ENCODE data around the gene MAPK12.
A peak's percentile ranks its signal among the peaks of the same experiment; 100 is the strongest.

MAPK12 gene

DNA sequence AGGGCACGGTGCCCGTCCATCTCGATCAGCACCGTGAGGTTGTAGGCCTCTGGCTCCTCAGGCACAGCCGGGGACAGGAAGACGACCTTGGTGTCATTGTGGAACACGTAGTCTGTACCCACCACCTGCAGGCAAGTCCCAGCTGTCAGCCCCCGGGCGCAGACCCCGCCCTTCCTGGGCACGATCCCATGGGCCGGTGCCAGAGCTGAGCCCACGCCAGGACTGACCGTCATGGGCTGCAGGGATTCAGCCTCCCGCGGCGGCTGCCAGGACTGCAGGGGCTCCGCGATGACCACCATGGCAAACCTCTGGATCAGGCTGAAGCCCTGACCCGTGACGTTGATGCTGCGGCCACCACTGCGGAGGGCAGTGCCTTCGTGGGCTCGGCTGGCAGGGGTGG is 20.5 kb upstream of the MAPK12 start:
- Histone ChIP-seq H3K27me3 (ENCODE audit: insufficient read depth, poor library complexity, severe bottlenecking) (no peaks in the 10 kb centered on the region), H3K27ac (ENCODE audit: poor library complexity, severe bottlenecking) (peak overlapping the region; percentile 88), H3K36me3 (ENCODE audit: low read depth) (peaks cover 67% of the 10 kb centered on the region), H3K4me1 (ENCODE audit: insufficient read depth, poor library complexity, severe bottlenecking) (peaks cover 11% of the 10 kb centered on the region), H3K4me3 (ENCODE audit: severe bottlenecking) (no peak overlapping the region), H3K9me3 (ENCODE audit: severe bottlenecking) (no peaks in the 10 kb centered on the region)
- DNase-seq (ENCODE audit: low spot score), result no peak
- 0 out of 3 replicates have a peak, but pooled peaks have one; percentile 6 for ATAC-seq (ENCODE audit: low read depth)
- peak; percentile 7 for TF ChIP-seq CTCF (IDR thresholded peaks at IDR 0.05; ENCODE audit: poor library complexity, severe bottlenecking)

DNA sequence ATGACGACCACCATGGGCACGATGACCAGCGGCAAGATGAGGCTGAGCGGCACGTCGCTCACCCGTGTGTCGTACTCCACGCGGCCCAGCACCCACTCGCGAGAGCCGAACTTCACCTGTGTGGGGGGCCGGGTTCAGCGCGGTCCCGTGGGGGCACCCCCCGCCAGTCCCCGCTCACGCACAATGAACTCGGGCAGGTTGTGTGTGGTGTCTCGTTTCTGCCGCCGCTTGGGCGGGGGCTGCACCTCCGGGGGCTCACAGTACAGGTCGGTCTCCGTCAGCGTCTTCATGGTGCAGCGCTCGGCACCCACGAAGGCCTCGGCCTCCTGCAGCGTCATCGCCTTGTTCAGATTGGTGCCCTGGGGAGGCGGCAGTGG is 19.9 kb upstream of the MAPK12 start:
- Histone ChIP-seq H3K27me3 (ENCODE audit: insufficient read depth, poor library complexity, severe bottlenecking) (no peaks in the 10 kb centered on the region), H3K36me3 (ENCODE audit: low read depth) (peaks cover 68% of the 10 kb centered on the region)

GRCh38 chr22:50280708-50281383 is 19.4 kb upstream of the MAPK12 start:
- Histone ChIP-seq H3K9me3 (ENCODE audit: severe bottlenecking) (no peaks in the 10 kb centered on the region), H3K36me3 (ENCODE audit: low read depth) (peaks cover 68% of the 10 kb centered on the region), H3K27me3 (ENCODE audit: insufficient read depth, poor library complexity, severe bottlenecking) (no peaks in the 10 kb centered on the region), H3K27ac (ENCODE audit: poor library complexity, severe bottlenecking) (peak overlapping the region; percentile 88), H3K4me1 (ENCODE audit: insufficient read depth, poor library complexity, severe bottlenecking) (peaks cover 11% of the 10 kb centered on the region), H3K4me3 (ENCODE audit: severe bottlenecking) (no peak overlapping the region)
- no peak for DNase-seq (ENCODE audit: low spot score)
- no peak for ATAC-seq (ENCODE audit: low read depth)
- no peak for TF ChIP-seq CTCF (IDR thresholded peaks at IDR 0.05; ENCODE audit: poor library complexity, severe bottlenecking)

More for the DNA sequence above, 19.9 kb upstream of the MAPK12 start:
- TF ChIP-seq CTCF (IDR thresholded peaks at IDR 0.05; ENCODE audit: poor library complexity, severe bottlenecking), result no peak
- Histone ChIP-seq H3K27ac (ENCODE audit: poor library complexity, severe bottlenecking) (peak overlapping the region; percentile 88), H3K4me3 (ENCODE audit: severe bottlenecking) (no peak overlapping the region), H3K9me3 (ENCODE audit: severe bottlenecking) (no peaks in the 10 kb centered on the region), H3K4me1 (ENCODE audit: insufficient read depth, poor library complexity, severe bottlenecking) (peaks cover 11% of the 10 kb centered on the region)
- no peak for DNase-seq (ENCODE audit: low spot score)
- no peak for ATAC-seq (ENCODE audit: low read depth)

GRCh38 chr22:50280022-50280707 is 18.7 kb upstream of the MAPK12 start:
- Histone ChIP-seq H3K4me1 (ENCODE audit: insufficient read depth, poor library complexity, severe bottlenecking) (peaks cover 11% of the 10 kb centered on the region), H3K27ac (ENCODE audit: poor library complexity, severe bottlenecking) (peak overlapping the region; percentile 3), H3K4me3 (ENCODE audit: severe bottlenecking) (no peak overlapping the region), H3K27me3 (ENCODE audit: insufficient read depth, poor library complexity, severe bottlenecking) (no peaks in the 10 kb centered on the region), H3K9me3 (ENCODE audit: severe bottlenecking) (no peaks in the 10 kb centered on the region), H3K36me3 (ENCODE audit: low read depth) (peaks cover 73% of the 10 kb centered on the region)
- TF ChIP-seq CTCF (IDR thresholded peaks at IDR 0.05; ENCODE audit: poor library complexity, severe bottlenecking), result no peak
- DNase-seq (ENCODE audit: low spot score), result no peak
- ATAC-seq (ENCODE audit: low read depth), result no peak
